Small intestine (tissue), 16 donors: ENCODE data around the gene SPATA25. TPM values are rescaled to one million over a fixed set of nuclear protein-coding genes. Genes with fewer than 3 reads are reported as not detected.
"Not testable (repeated sequence)": the region's sequence is repeated elsewhere in the genome, so short reads cannot be mapped to it uniquely, and the experiment has no call there.

Experiments
- DNase-seq, 2 donors: peaks; one replicate each; pipeline versions ENCODE4 v3.0.0 to v3.0.0-alpha.2; 2013
- FAIRE-seq: peaks from 2 replicates; lab custom pipeline; 2012; peaks lifted over from hg19 to GRCh38; lab: Jason Lieb, UNC
- H3K27ac ChIP-seq, 3 donors: one replicate each; pipeline ENCODE4 v1.5.1; 2013; ENCODE audit warnings: low read length in 2 of 3, mild to moderate bottlenecking in 2 of 3, control low read depth in 1 of 3, inconsistent platforms in 1 of 3, low read depth in 1 of 3, moderate library complexity in 1 of 3
- H3K27me3 ChIP-seq, 3 donors: one replicate each; pipeline ENCODE4 v1.6.1; 2013; ENCODE audit warnings: low read length in 3 of 3, inconsistent platforms in 1 of 3; ENCODE audit not compliant: control insufficient read depth in 3 of 3, insufficient read depth in 3 of 3
- H3K36me3 ChIP-seq, 3 donors: one replicate each; pipeline ENCODE4 v1.6.1; 2013; ENCODE audit warnings: low read length in 3 of 3, inconsistent platforms in 1 of 3, low read depth in 1 of 3, mild to moderate bottlenecking in 1 of 3, moderate library complexity in 1 of 3; ENCODE audit not compliant: control insufficient read depth in 3 of 3, insufficient read depth in 2 of 3
- H3K4me1 ChIP-seq, 3 donors: one replicate each; pipeline ENCODE4 v1.6.1; 2013; ENCODE audit warnings: low read length in 2 of 3, inconsistent platforms in 1 of 3, low read depth in 1 of 3, mild to moderate bottlenecking in 1 of 3, moderate library complexity in 1 of 3; ENCODE audit not compliant: control insufficient read depth in 3 of 3, insufficient read depth in 2 of 3
- H3K4me3 ChIP-seq, 3 donors: one replicate each; pipeline ENCODE4 v1.5.1; 2013; ENCODE audit warnings: low read length in 3 of 3, control low read depth in 1 of 3, inconsistent platforms in 1 of 3, low read depth in 1 of 3, mild to moderate bottlenecking in 1 of 3, moderate library complexity in 1 of 3
- H3K9me3 ChIP-seq, 2 donors: one replicate each; pipeline ENCODE4 v1.6.1; 2013; ENCODE audit warnings: low read depth in 1 of 2, low read length in 1 of 2; ENCODE audit not compliant: control insufficient read depth in 2 of 2, insufficient read depth in 1 of 2
- WGBS, 3 donors: extraction: QIAGEN DNeasy Blood & Tissue Kit; methylation state at CpG; one replicate each; pipeline ENCODE4 v1.1.7; 2013; 5-methylcytosine and 5-hydroxymethylcytosine counted together
- long read RNA-seq, 10 donors: transcript quantifications; one replicate each; lab custom pipeline, GENCODE V29; 2026
- polyA plus RNA-seq, 4 donors: library from polyadenylated mRNA; stranded (reverse) in 3 of 4; unstranded in 1 of 4; fragments of 200-250 nt in 3 of 4; fragments of 120-200 nt in 1 of 4; gene quantifications; one replicate each; pipeline versions ENCODE4 v1.2.1 to v1.2.3, GENCODE V29; 2013
- donor health status: healthy with polysubstance abuse.
- donor health status: control.
- donor health status: control.
- donor health status: Bipolar disorder and iron deficiency.
- donor health status: healthy.

SPATA25 gene, protein sequence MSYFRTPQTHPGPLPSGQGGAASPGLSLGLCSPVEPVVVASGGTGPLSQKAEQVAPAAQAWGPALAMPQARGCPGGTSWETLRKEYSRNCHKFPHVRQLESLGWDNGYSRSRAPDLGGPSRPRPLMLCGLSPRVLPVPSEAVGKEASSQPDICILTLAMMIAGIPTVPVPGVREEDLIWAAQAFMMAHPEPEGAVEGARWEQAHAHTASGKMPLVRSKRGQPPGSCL
- polyA plus RNA-seq, result 10 to 100 TPM in 1 of 4 donors, 1 to 10 TPM in 1, not detected in 2; 1.8 to 16.4 TPM
- long read RNA-seq, donor 1, partial matches to known transcripts, result 0 of 1 reads
- long read RNA-seq, donor 1, other reads (novel, unspliced or antisense), result 0 of 1 reads
- long read RNA-seq, donor 2, result 0 reads
- long read RNA-seq, donor 3, result 0 reads
- long read RNA-seq, donor 4, result 0 reads
- long read RNA-seq, donor 5, result 0 reads
- long read RNA-seq, donor 6, result 0 reads
- long read RNA-seq, donor 7, result 0 reads
- long read RNA-seq, donor 8, result 0 reads
- long read RNA-seq, donor 9, result 0 reads
- long read RNA-seq, donor 10, partial matches to known transcripts, result 0 of 1 reads
- long read RNA-seq, donor 10, other reads (novel, unspliced or antisense), result 0 of 1 reads

GRCh38 chr20:45887346-45887715 lies at the start of gene SPATA25:
TSS of gene SPATA25 (minus strand) at chr20:45887622. CDS start at chr20:45887590, 32 bp downstream.
- Histone ChIP-seq H3K27me3 (no peaks in the 10 kb centered on the region), H3K9me3 (no peaks in the 10 kb centered on the region), H3K4me3 (peak within 1 kb of the TSS in 1 of 3 donors; percentile 70), H3K4me1 (peaks cover 0 to 14% (median 0%) of the 10 kb centered on the region in 3 donors), H3K27ac (no peak within 1 kb of the TSS), H3K36me3 (peaks cover 0 to 53% (median 3%) of the 10 kb centered on the region in 3 donors)
- FAIRE-seq (no peak), DNase-seq (no peak)
- WGBS, 3 donors, result 93 to 95% (median 93%) methylated on average over 8 of the region's 8 CpGs

DNA sequence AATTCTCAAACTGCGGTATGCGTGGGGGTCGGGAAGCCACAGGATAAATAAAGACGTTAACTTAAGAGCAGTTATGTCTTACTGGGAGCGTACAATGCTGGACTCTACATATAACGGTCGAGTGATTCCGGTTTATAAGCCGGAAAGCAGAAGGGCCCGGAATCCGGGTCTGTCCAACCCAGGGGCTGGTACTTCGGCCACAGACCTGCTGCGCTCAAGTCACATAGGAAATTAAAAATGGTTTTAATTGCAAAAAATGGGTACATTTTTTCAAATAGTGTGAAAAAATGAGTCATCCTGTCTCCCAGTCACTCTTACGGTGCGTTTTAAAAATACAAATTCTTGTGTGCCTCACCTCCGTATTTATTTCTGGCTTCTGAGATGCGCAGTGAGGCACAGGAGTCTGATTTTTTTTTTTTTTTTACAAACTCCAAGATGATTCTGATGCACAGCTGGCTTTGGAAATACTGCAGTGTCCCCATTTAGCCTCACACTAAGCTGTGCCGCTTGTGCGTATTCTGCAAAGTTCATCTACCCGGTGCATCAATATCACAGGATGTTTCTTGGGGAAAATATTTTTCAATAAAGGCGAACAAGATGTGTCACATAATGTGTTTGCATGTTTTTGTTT lies 48.1 kb upstream of the SPATA25 start:
- FAIRE-seq (no peak), DNase-seq (no peak)
- Histone ChIP-seq H3K4me3 (peak overlapping the region; percentile 64 to 98 (median 67)), H3K4me1 (peaks cover 0 to 12% (median 3%) of the 10 kb centered on the region in 3 donors), H3K36me3 (peaks cover 8 to 41% (median 16%) of the 10 kb centered on the region in 3 donors), H3K27ac (peak overlapping the region; percentile 50 to 94 (median 54)), H3K9me3 (no peaks in the 10 kb centered on the region), H3K27me3 (no peaks in the 10 kb centered on the region)
- WGBS, 3 donors, result 8 to 13% (median 10%) methylated on average over 21 of the region's 21 CpGs

- FAIRE-seq (no peak), DNase-seq (peak; percentile 98 to 99)
- Histone ChIP-seq H3K27me3 (no peaks in the 10 kb centered on the region), H3K27ac (peak within 1 kb of the TSS; percentile 99 to 100 (median 100)), H3K9me3 (no peaks in the 10 kb centered on the region), H3K36me3 (peaks cover 4 to 34% (median 14%) of the 10 kb centered on the region in 3 donors), H3K4me3 (peak within 1 kb of the TSS; percentile 89 to 98 (median 91)), H3K4me1 (peaks cover 0 to 12% (median 3%) of the 10 kb centered on the region in 3 donors)
- WGBS, 3 donors, result 0% methylated on average over 58 to 102 of the region's 102 CpGs
Observed at GRCh38 chr20:45934586-45935415, 47.4 kb upstream of the SPATA25 start, which contains the start of gene PCIF1. TSS of gene PCIF1 (plus strand) at chr20:45934683. CDS start at chr20:45939000, 4,317 bp downstream.

GRCh38 chr20:45934046-45934585 lies 46.7 kb upstream of the SPATA25 start:
- Histone ChIP-seq H3K4me3 (peak overlapping the region; percentile 89 to 98 (median 91)), H3K4me1 (peaks cover 0 to 12% (median 3%) of the 10 kb centered on the region in 3 donors), H3K36me3 (peaks cover 3 to 27% (median 9%) of the 10 kb centered on the region in 3 donors), H3K27me3 (no peaks in the 10 kb centered on the region), H3K9me3 (no peaks in the 10 kb centered on the region), H3K27ac (peak overlapping the region; percentile 99 to 100 (median 100))
- WGBS, 3 donors, result 0% methylated on average over 27 to 34 of the region's 34 CpGs
- FAIRE-seq (no peak), DNase-seq (peak in 1 of 2 donors; percentile 46)

- DNase-seq, result peak; percentile 61 to 78
- peaks cover 0 to 12% (median 3%) of the 10 kb centered on the region in 3 donors for H3K4me1 ChIP-seq
- H3K4me3 ChIP-seq, result peak overlapping the region; percentile 89 to 98 (median 91)
- no peak for FAIRE-seq
- no peaks in the 10 kb centered on the region for H3K27me3 ChIP-seq
- WGBS, 3 donors, result 9 to 18% (median 17%) methylated on average over 22 of the region's 22 CpGs
- peaks cover 3 to 20% (median 5%) of the 10 kb centered on the region in 3 donors for H3K36me3 ChIP-seq
- peak overlapping the region; percentile 99 to 100 (median 100) for H3K27ac ChIP-seq
- H3K9me3 ChIP-seq, result no peaks in the 10 kb centered on the region
Observed at GRCh38 chr20:45933266-45934045, 46.0 kb upstream of the SPATA25 start.

DNA sequence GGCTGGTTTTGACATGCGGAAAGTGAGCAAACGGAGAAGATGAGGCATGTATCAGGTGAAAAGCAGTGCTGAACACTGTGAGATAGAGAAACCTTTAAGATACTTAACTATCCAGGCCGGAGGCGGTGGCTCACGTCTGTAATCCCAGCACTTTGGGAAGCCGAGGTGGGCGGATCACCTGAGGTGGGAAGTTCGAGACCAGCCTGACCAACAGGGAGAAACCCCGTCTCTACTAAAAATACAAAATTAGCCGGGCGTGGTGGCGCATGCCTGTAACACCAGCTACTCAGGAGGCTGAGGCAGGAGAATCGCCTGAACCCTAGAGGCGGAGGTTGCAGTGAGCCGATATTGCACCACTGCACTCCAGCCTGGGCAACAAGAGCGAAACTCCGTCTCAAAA lies 44.3 kb upstream of the SPATA25 start:
- H3K4me1 ChIP-seq, result peaks cover 0 to 12% (median 3%) of the 10 kb centered on the region in 3 donors
- not testable (repeated sequence) for DNase-seq, H3K4me3 ChIP-seq, H3K27ac ChIP-seq, H3K27me3 ChIP-seq, FAIRE-seq, H3K36me3 ChIP-seq, H3K9me3 ChIP-seq
- WGBS, 3 donors, result 92 to 93% (median 92%) methylated on average over 15 to 17 of the region's 17 CpGs
